Heart right ventricle (tissue), 16 donors: ENCODE data around the gene TUBGCP6. TPM values are rescaled to one million over a fixed set of nuclear protein-coding genes. Genes with fewer than 3 reads are reported as not detected.
"Not testable (repeated sequence)": the region's sequence is repeated elsewhere in the genome, so short reads cannot be mapped to it uniquely, and the experiment has no call there.

Source experiments
- ATAC-seq, 8 donors: fragments of 200-7000 bp; cut with Tn5 transposase; one replicate each; pipeline ENCODE4 v1.9.1; 2020; ENCODE audit warnings: mild to moderate bottlenecking in 8 of 8, moderate library complexity in 8 of 8, moderate number of reproducible peaks in 1 of 8
- DNase-seq, 2 donors: peaks; one replicate each; pipeline ENCODE4 v3.0.0-alpha.2; 2020
- H3K27ac ChIP-seq, 10 donors: fragments of 200-600 bp; sonication (generic) in 2 of 10; one replicate each; pipeline versions ENCODE4 v1.5.0 to v1.8.0; 2020 to 2022; ENCODE audit warnings: mild to moderate bottlenecking in 3 of 10
- H3K27me3 ChIP-seq, 7 donors: fragments of 200-600 bp; one replicate each; pipeline ENCODE4 v1.8.0; 2021 to 2022; ENCODE audit warnings: mild to moderate bottlenecking in 2 of 7
- H3K36me3 ChIP-seq, 9 donors: fragments of 200-600 bp; sonication (generic) in 1 of 9; one replicate each; pipeline versions ENCODE4 v1.5.0 to v1.8.0; 2020 to 2022; ENCODE audit warnings: mild to moderate bottlenecking in 2 of 9
- H3K4me1 ChIP-seq, 9 donors: fragments of 200-600 bp; sonication (generic) in 1 of 9; one replicate each; pipeline versions ENCODE4 v1.5.0 to v1.8.0; 2020 to 2022; ENCODE audit warnings: mild to moderate bottlenecking in 4 of 9
- H3K4me3 ChIP-seq, 10 donors: fragments of 200-600 bp; sonication (generic) in 2 of 10; one replicate each; pipeline versions ENCODE4 v1.5.0 to v1.8.0; 2020 to 2022; ENCODE audit warnings: mild to moderate bottlenecking in 7 of 10, moderate library complexity in 2 of 10
- H3K9me3 ChIP-seq, 11 donors: fragments of 200-600 bp in 10 of 11; sonication (generic) in 2 of 11; one replicate each; pipeline versions ENCODE4 v1.5.0 to v1.8.0; 2013 to 2022; ENCODE audit warnings: mild to moderate bottlenecking in 2 of 11, control low read depth in 1 of 11, moderate library complexity in 1 of 11
- WGBS, 2 donors: extraction: QIAGEN DNeasy Blood & Tissue Kit; methylation state at CpG; one replicate each; pipeline ENCODE4 v1.1.7; 2013; ENCODE audit warnings: inconsistent platforms in 1 of 2; 5-methylcytosine and 5-hydroxymethylcytosine counted together
- intact Hi-C, 10 donors: fragments of 100-400 bp; cut with DNase I; formaldehyde crosslinking; loops; one replicate each; pipeline versions ENCODE4 v1.11.1 to v1.14.2; 2022
- polyA plus RNA-seq, 2 donors: library from polyadenylated mRNA; stranded (reverse); fragments of 200-250 nt; gene quantifications; one replicate each; pipeline ENCODE4 v1.2.3, GENCODE V29; 2013
- total RNA-seq, 10 donors: library from RNA; stranded (reverse); fragmentation: NEBNext Ultra II Directional in 3 of 10; extraction: Animal tissue kit (Norgen Biotek cat#: 25700) in 3 of 10; gene quantifications; one replicate each; pipeline versions ENCODE4 v1.2.1 to v1.2.4, GENCODE V29; 2021 to 2023
- TF ChIP-seq, protein P1 (sequence below), 9 donors: fragments of 200-600 bp; sonication (generic) in 2 of 9; IDR thresholded peaks; one replicate each; pipeline versions ENCODE4 v1.5.0 to v1.8.0; 2021 to 2022; ENCODE audit warnings: antibody characterized with exemption in 9 of 9, mild to moderate bottlenecking in 5 of 9, moderate library complexity in 1 of 9
- donor health status: Arrhythmogenic right ventricular cardiomyopathy.
- donor health status: ischemic (EF 13 %, LVEDD 7.1; RV severe dilation, severe dysfunction).
- donor health status: healthy with polysubstance abuse.
- donor health status: DM: no; HTN: yes; CAD: no.
- donor health status: DM: no; HTN: no; CAD: no.
- donor health status: ischemic (EF 25% LVEDD 6.9; RV normal size, moderate dysfunction).
- donor health status: ischemic (EF 25% LVEDD 5.7; RV mildly dilated, moderate dysfunction).
- donor health status: healthy.
- donor health status: DM: yes; HTN: yes; CAD: no.
- donor health status: Ischemic cardiomyopathy.
- donor health status: ischemic (EF 35%, LVEDD 5.7; RV mildly dilated, moderate dysfunction).
- donor health status: nonischemic (EF 11% LVEDD 7.7; RV severe dilation, severe dysfunction).
- donor health status: DM: yes; HTN: yes; CAD: no.
- donor health status: PGD.
- donor health status: ischemic (EF 29% LVEDD 5.4; RV normal size, mild dysfunction).
- donor health status: nonischemic (EF 23%, LVEDD 6.1; RV moderate dilation, normal function).

The TUBGCP6 gene
- total and polyA plus RNA-seq, 12 donors = 14.2 to 40.7 (median 18.5) TPM

DNA sequence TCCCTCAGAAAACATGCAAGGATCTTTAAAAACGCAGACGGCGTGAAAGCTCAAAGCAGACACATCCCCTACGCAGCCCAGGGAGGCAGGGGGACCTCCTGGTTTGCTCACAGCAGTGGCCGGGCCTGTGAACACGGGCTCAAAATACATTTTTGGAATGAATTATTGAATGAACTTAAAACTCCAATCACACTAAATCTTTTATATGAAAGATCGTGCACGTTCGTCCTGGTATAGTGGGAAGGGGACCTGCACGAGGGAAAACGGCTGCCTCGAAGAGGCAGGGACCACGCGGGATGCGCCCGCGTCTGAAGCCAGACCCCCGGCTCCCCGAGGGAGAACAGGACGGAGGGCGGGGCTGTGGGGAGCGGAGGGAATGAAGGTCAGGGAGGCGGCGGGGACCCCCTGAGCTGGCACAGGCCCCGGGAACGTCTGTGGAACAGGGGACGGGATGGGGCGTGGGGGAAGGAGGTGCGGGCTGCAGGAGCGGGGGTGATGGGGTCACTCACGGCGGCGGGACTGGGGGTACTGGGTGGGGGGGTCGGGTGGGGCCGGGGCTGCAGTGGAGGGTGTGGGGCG is 75.6 kb downstream of the TUBGCP6 start:
- no peaks in the 10 kb centered on the region for H3K36me3 ChIP-seq
- DNase-seq (no peak), ATAC-seq (no peak)
- intact Hi-C loops = no loop called here
- peak overlapping the region in 7 of 10 donors; percentile 28 to 45 (median 40) for H3K4me3 ChIP-seq
- TF ChIP-seq, protein P1, sequence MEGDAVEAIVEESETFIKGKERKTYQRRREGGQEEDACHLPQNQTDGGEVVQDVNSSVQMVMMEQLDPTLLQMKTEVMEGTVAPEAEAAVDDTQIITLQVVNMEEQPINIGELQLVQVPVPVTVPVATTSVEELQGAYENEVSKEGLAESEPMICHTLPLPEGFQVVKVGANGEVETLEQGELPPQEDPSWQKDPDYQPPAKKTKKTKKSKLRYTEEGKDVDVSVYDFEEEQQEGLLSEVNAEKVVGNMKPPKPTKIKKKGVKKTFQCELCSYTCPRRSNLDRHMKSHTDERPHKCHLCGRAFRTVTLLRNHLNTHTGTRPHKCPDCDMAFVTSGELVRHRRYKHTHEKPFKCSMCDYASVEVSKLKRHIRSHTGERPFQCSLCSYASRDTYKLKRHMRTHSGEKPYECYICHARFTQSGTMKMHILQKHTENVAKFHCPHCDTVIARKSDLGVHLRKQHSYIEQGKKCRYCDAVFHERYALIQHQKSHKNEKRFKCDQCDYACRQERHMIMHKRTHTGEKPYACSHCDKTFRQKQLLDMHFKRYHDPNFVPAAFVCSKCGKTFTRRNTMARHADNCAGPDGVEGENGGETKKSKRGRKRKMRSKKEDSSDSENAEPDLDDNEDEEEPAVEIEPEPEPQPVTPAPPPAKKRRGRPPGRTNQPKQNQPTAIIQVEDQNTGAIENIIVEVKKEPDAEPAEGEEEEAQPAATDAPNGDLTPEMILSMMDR (IDR thresholded peaks at IDR 0.05) = no peak
- no peaks in the 10 kb centered on the region for H3K9me3 ChIP-seq
- 6 to 7% methylated on average over 33 to 36 of the region's 36 CpGs for WGBS, 2 donors
- no peak overlapping the region for H3K27ac ChIP-seq
- H3K4me1 ChIP-seq = peaks cover 0 to 13% (median 6%) of the 10 kb centered on the region in 9 donors
- H3K27me3 ChIP-seq = peaks cover 5 to 50% (median 40%) of the 10 kb centered on the region in 7 donors

DNA sequence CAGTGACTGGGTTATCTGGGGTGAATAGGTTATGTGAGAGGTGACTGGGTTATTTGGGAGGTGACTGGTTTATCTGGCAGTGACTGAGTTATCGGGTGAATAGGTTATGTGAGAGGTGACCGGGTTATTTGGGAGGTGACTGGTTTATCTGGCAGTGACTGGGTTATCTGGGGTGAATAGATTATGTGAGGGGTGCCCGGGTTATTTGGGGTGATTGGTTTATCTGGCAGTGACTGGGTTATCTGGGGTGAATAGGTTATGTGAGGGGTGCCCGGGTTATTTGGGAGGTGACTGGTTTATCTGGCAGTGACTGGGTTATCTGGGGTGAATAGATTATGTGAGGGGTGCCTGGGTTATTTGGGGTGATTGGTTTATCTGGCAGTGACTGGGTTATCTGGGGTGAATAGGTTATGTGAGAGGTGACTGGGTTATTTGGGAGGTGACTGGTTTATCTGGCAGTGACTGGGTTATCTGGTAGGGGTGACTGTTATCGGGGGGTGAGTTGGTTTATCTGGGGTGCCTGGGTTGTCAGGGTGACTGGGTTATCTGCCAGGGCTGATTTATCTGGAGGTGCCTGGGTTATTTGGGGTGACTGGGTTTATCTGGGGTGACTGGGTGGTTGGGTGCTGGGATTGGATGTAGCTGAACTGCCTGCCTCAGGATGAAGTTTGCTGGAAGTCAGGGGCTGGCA is 76.2 kb downstream of the TUBGCP6 start:
- H3K4me1 ChIP-seq = peaks cover 0 to 13% (median 6%) of the 10 kb centered on the region in 9 donors
- H3K9me3 ChIP-seq, ATAC-seq, intact Hi-C loops, H3K4me3 ChIP-seq, DNase-seq, H3K27ac ChIP-seq, H3K36me3 ChIP-seq: not testable (repeated sequence)
- peaks cover 5 to 45% (median 35%) of the 10 kb centered on the region in 7 donors for H3K27me3 ChIP-seq
- WGBS, 2 donors = 30 to 47% methylated on average over 5 of the region's 5 CpGs

DNA sequence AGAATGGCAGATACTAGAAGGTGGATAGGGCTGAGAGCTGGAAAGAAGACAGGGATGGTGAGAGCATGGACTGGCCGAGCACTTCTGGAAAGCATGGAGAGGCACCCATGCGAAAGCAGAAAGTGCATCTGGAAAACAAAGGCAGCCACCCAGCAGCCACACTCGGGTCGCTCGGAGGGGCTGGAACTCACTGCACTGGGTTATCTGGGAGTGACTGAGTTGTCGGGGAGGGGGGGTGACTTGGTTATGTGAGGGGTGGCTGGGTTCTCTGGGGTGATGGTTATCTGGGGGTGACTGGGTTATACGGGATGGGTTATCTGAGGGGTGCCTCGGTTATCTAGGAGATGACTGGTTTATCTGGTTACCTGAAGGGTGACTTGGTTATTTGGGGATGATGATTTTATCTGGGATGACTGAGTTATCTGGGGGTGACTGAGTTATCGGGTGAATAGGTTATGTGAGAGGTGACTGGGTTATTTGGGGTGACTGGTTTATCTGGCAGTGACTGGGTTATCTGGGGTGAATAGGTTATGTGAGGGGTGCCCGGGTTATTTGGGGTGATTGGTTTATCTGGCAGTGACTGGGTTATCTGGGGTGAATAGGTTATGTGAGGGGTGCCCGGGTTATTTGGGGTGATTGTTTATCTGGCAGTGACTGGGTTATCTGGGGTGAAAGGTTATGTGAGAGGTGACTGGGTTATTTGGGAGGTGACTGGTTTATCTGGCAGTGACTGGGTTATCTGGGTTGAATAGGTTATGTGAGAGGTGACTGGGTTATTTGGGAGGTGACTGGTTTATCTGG is 76.9 kb downstream of the TUBGCP6 start:
- 31 to 40% methylated on average over 11 of the region's 11 CpGs for WGBS, 2 donors
- H3K4me3 ChIP-seq = no peak overlapping the region
- H3K4me1 ChIP-seq = peaks cover 0 to 13% (median 6%) of the 10 kb centered on the region in 9 donors
- DNase-seq (no peak), ATAC-seq (no peak)
- no peak overlapping the region for H3K27ac ChIP-seq
- H3K36me3 ChIP-seq = no peaks in the 10 kb centered on the region
- peaks cover 5 to 45% (median 33%) of the 10 kb centered on the region in 7 donors for H3K27me3 ChIP-seq
- intact Hi-C loops = no loop called here
- TF ChIP-seq, protein P1 (IDR thresholded peaks at IDR 0.05) = no peak
- H3K9me3 ChIP-seq = no peaks in the 10 kb centered on the region

Other genes with a start within 250 kb of the TUBGCP6 start
- gene IL17REL, start 232.3 kb downstream of the TUBGCP6 start, total RNA-seq = under 1 TPM in 1 of 10 donors, not detected in 9; 0.11 TPM
- gene IL17REL, start 232.3 kb downstream of the TUBGCP6 start, polyA plus RNA-seq = not detected
- gene TTLL8, start 186.7 kb downstream of the TUBGCP6 start, total RNA-seq = not detected
- gene TTLL8, start 186.7 kb downstream of the TUBGCP6 start, polyA plus RNA-seq = not detected
- 1 to 10 TPM in 1 of 10 donors, under 1 TPM in 5, not detected in 4; 0.11 to 1.6 (median 0.37) TPM for gene MLC1, start 159.6 kb downstream of the TUBGCP6 start, total RNA-seq
- under 1 TPM; 0.03 to 0.07 TPM for gene MLC1, start 159.6 kb downstream of the TUBGCP6 start, polyA plus RNA-seq
- gene MOV10L1, start 155.0 kb downstream of the TUBGCP6 start, total RNA-seq = under 1 TPM in 2 of 10 donors, not detected in 8; 0.16 to 0.42 TPM
- under 1 TPM; 0.16 to 0.37 TPM for gene MOV10L1, start 155.0 kb downstream of the TUBGCP6 start, polyA plus RNA-seq
- gene PANX2, start 74.3 kb downstream of the TUBGCP6 start, total RNA-seq = under 1 TPM in 7 of 10 donors, not detected in 3; 0.15 to 0.61 (median 0.22) TPM
- under 1 TPM; 0.07 to 0.09 TPM for gene PANX2, start 74.3 kb downstream of the TUBGCP6 start, polyA plus RNA-seq
- 10 to 100 TPM; 13.6 to 24.9 (median 16.4) TPM for gene TRABD, start 59.1 kb downstream of the TUBGCP6 start, total RNA-seq
- 10 to 100 TPM; 31.6 to 40.8 TPM for gene TRABD, start 59.1 kb downstream of the TUBGCP6 start, polyA plus RNA-seq
- 10 to 100 TPM in 9 of 10 donors, 1 to 10 TPM in 1; 9.6 to 24.6 (median 11.9) TPM for gene SELENOO, start 44.0 kb downstream of the TUBGCP6 start, total RNA-seq
- 10 to 100 TPM; 22.6 to 29.8 TPM for gene SELENOO, start 44.0 kb downstream of the TUBGCP6 start, polyA plus RNA-seq
- 10 to 100 TPM in 6 of 10 donors, 1 to 10 TPM in 4; 7.1 to 16.7 (median 10.3) TPM for gene HDAC10, start 6.2 kb upstream of the TUBGCP6 start, total RNA-seq
- gene HDAC10, start 6.2 kb upstream of the TUBGCP6 start, polyA plus RNA-seq = 10 to 100 TPM in 1 of 2 donors, 1 to 10 TPM in 1; 7.9 to 20.3 TPM
- gene MAPK12, start 16.7 kb upstream of the TUBGCP6 start, total RNA-seq = 10 to 100 TPM; 10.6 to 21.9 (median 16.1) TPM
- 10 to 100 TPM; 14.8 to 23.0 TPM for gene MAPK12, start 16.7 kb upstream of the TUBGCP6 start, polyA plus RNA-seq
- gene MAPK11, start 25.4 kb upstream of the TUBGCP6 start, total RNA-seq = 10 to 100 TPM in 2 of 10 donors, 1 to 10 TPM in 8; 4.3 to 11.3 (median 7.1) TPM
- 10 to 100 TPM; 11.6 to 18.0 TPM for gene MAPK11, start 25.4 kb upstream of the TUBGCP6 start, polyA plus RNA-seq
- 100 to 1,000 TPM in 1 of 10 donors, 10 to 100 TPM in 9; 43.0 to 101 (median 57.8) TPM for gene PLXNB2, start 62.6 kb upstream of the TUBGCP6 start, total RNA-seq
- 10 to 100 TPM; 33.5 to 71.0 TPM for gene PLXNB2, start 62.6 kb upstream of the TUBGCP6 start, polyA plus RNA-seq
- 1 to 10 TPM; 1.1 to 3.6 (median 2.0) TPM for gene DENND6B, start 82.0 kb upstream of the TUBGCP6 start, total RNA-seq
- 1 to 10 TPM; 1.7 to 3.1 TPM for gene DENND6B, start 82.0 kb upstream of the TUBGCP6 start, polyA plus RNA-seq
- 10 to 100 TPM; 34.7 to 51.5 (median 36.8) TPM for gene PPP6R2, start 98.3 kb upstream of the TUBGCP6 start, total RNA-seq
- gene PPP6R2, start 98.3 kb upstream of the TUBGCP6 start, polyA plus RNA-seq = 10 to 100 TPM; 38.6 to 38.8 TPM
- 10 to 100 TPM; 41.0 to 73.0 (median 49.7) TPM for gene SBF1, start 230.0 kb upstream of the TUBGCP6 start, total RNA-seq
- gene SBF1, start 230.0 kb upstream of the TUBGCP6 start, polyA plus RNA-seq = 10 to 100 TPM; 43.2 to 48.6 TPM
- gene ADM2, start 236.5 kb upstream of the TUBGCP6 start, total RNA-seq = under 1 TPM in 3 of 10 donors, not detected in 7; 0.09 to 0.53 (median 0.15) TPM
- gene ADM2, start 236.5 kb upstream of the TUBGCP6 start, polyA plus RNA-seq = under 1 TPM; 0.07 to 0.29 TPM
- not detected for gene MIOX, start 241.8 kb upstream of the TUBGCP6 start, total RNA-seq
- gene MIOX, start 241.8 kb upstream of the TUBGCP6 start, polyA plus RNA-seq = not detected